Small intestine (tissue), 7 donors: ENCODE measurements around the gene EGFLAM. TPM values are rescaled to one million over a fixed set of nuclear protein-coding genes. Genes with fewer than 3 reads are reported as not detected.

ENCODE experiments used
- DNase-seq, 2 donors: peaks; one replicate each; pipeline versions ENCODE4 v3.0.0 to v3.0.0-alpha.2; 2013
- FAIRE-seq: peaks from 2 replicates; lab custom pipeline; 2012; peaks lifted over from hg19 to GRCh38; lab: Jason Lieb, UNC
- H3K27ac ChIP-seq, 3 donors: one replicate each; pipeline ENCODE4 v1.5.1; 2013; ENCODE audit warnings: low read length in 2 of 3, mild to moderate bottlenecking in 2 of 3, control low read depth in 1 of 3, inconsistent platforms in 1 of 3, low read depth in 1 of 3, moderate library complexity in 1 of 3
- H3K27me3 ChIP-seq, 3 donors: one replicate each; pipeline ENCODE4 v1.6.1; 2013; ENCODE audit warnings: low read length in 3 of 3, inconsistent platforms in 1 of 3; ENCODE audit not compliant: control insufficient read depth in 3 of 3, insufficient read depth in 3 of 3
- H3K36me3 ChIP-seq, 3 donors: one replicate each; pipeline ENCODE4 v1.6.1; 2013; ENCODE audit warnings: low read length in 3 of 3, inconsistent platforms in 1 of 3, low read depth in 1 of 3, mild to moderate bottlenecking in 1 of 3, moderate library complexity in 1 of 3; ENCODE audit not compliant: control insufficient read depth in 3 of 3, insufficient read depth in 2 of 3
- H3K4me1 ChIP-seq, 3 donors: one replicate each; pipeline ENCODE4 v1.6.1; 2013; ENCODE audit warnings: low read length in 2 of 3, inconsistent platforms in 1 of 3, low read depth in 1 of 3, mild to moderate bottlenecking in 1 of 3, moderate library complexity in 1 of 3; ENCODE audit not compliant: control insufficient read depth in 3 of 3, insufficient read depth in 2 of 3
- H3K4me3 ChIP-seq, 3 donors: one replicate each; pipeline ENCODE4 v1.5.1; 2013; ENCODE audit warnings: low read length in 3 of 3, control low read depth in 1 of 3, inconsistent platforms in 1 of 3, low read depth in 1 of 3, mild to moderate bottlenecking in 1 of 3, moderate library complexity in 1 of 3
- H3K9me3 ChIP-seq, 2 donors: one replicate each; pipeline ENCODE4 v1.6.1; 2013; ENCODE audit warnings: low read depth in 1 of 2, low read length in 1 of 2; ENCODE audit not compliant: control insufficient read depth in 2 of 2, insufficient read depth in 1 of 2
- WGBS, 3 donors: extraction: QIAGEN DNeasy Blood & Tissue Kit; methylation state at CpG; one replicate each; pipeline ENCODE4 v1.1.7; 2013; 5-methylcytosine and 5-hydroxymethylcytosine counted together
- polyA plus RNA-seq, 4 donors: library from polyadenylated mRNA; stranded (reverse) in 3 of 4; unstranded in 1 of 4; fragments of 200-250 nt in 3 of 4; fragments of 120-200 nt in 1 of 4; gene quantifications; one replicate each; pipeline versions ENCODE4 v1.2.1 to v1.2.3, GENCODE V29; 2013
- donor health status: healthy with polysubstance abuse.
- donor health status: control.
- donor health status: control.
- donor health status: Bipolar disorder and iron deficiency.
- donor health status: healthy.

Gene EGFLAM
- polyA plus RNA-seq, 4 donors = 0.54 to 1.9 (median 1.7) TPM; not detected in 1

GRCh38 chr5:38387161-38387560 lies 128.8 kb downstream of the EGFLAM start:
- 54 to 65% (median 56%) methylated on average over 2 of the region's 2 CpGs for WGBS, 3 donors
- no peak for FAIRE-seq

GRCh38 chr5:38393636-38394035 lies 135.3 kb downstream of the EGFLAM start:
- FAIRE-seq (no peak), DNase-seq (no peak)
- 93% methylated on average over 15 of the region's 15 CpGs for WGBS, 3 donors
- no peak overlapping the region for H3K4me3 ChIP-seq
- H3K36me3 ChIP-seq = no peaks in the 10 kb centered on the region
- H3K27ac ChIP-seq = no peak overlapping the region
- no peaks in the 10 kb centered on the region for H3K4me1 ChIP-seq
- no peaks in the 10 kb centered on the region for H3K27me3 ChIP-seq
- H3K9me3 ChIP-seq = no peaks in the 10 kb centered on the region

More at GRCh38 chr5:38387161-38387560, 128.8 kb downstream of the EGFLAM start:
- Histone ChIP-seq H3K27me3 (no peaks in the 10 kb centered on the region), H3K9me3 (no peaks in the 10 kb centered on the region), H3K36me3 (no peaks in the 10 kb centered on the region), H3K4me3 (no peak overlapping the region), H3K4me1 (no peaks in the 10 kb centered on the region), H3K27ac (no peak overlapping the region)
- no peak for DNase-seq

GRCh38 chr5:38396766-38397165 lies 138.4 kb downstream of the EGFLAM start:
- no peak for FAIRE-seq
- Histone ChIP-seq H3K36me3 (no peaks in the 10 kb centered on the region), H3K4me1 (no peaks in the 10 kb centered on the region), H3K4me3 (no peak overlapping the region), H3K27ac (no peak overlapping the region), H3K9me3 (no peaks in the 10 kb centered on the region), H3K27me3 (no peaks in the 10 kb centered on the region)
- no peak for DNase-seq
- WGBS, 3 donors = 24 to 47% (median 34%) methylated on average over 6 of the region's 6 CpGs

- DNase-seq = no peak
- no peaks in the 10 kb centered on the region for H3K4me1 ChIP-seq
- H3K36me3 ChIP-seq = no peaks in the 10 kb centered on the region
- FAIRE-seq = no peak
- H3K27ac ChIP-seq = no peak overlapping the region
- H3K9me3 ChIP-seq = no peaks in the 10 kb centered on the region
- peaks cover 0 to 5% (median 0%) of the 10 kb centered on the region in 3 donors for H3K27me3 ChIP-seq
- 44 to 55% (median 54%) methylated on average over 2 of the region's 2 CpGs for WGBS, 3 donors
- no peak overlapping the region for H3K4me3 ChIP-seq
Measured at GRCh38 chr5:38400365-38400764, 142.0 kb downstream of the EGFLAM start.

GRCh38 chr5:38401145-38401544 lies 142.8 kb downstream of the EGFLAM start:
- H3K4me3 ChIP-seq = no peak overlapping the region
- no peaks in the 10 kb centered on the region for H3K9me3 ChIP-seq
- no peak for DNase-seq
- H3K4me1 ChIP-seq = no peaks in the 10 kb centered on the region
- H3K27ac ChIP-seq = no peak overlapping the region
- FAIRE-seq = no peak
- H3K27me3 ChIP-seq = peaks cover 0 to 5% (median 0%) of the 10 kb centered on the region in 3 donors
- H3K36me3 ChIP-seq = no peaks in the 10 kb centered on the region
- WGBS, 3 donors = 17 to 67% (median 22%) methylated on average over 1 of the region's 1 CpG

GRCh38 chr5:38403406-38403805 lies 145.0 kb downstream of the EGFLAM start:
- Histone ChIP-seq H3K27me3 (peaks cover 0 to 5% (median 0%) of the 10 kb centered on the region in 3 donors), H3K36me3 (no peaks in the 10 kb centered on the region), H3K9me3 (no peaks in the 10 kb centered on the region), H3K27ac (no peak overlapping the region), H3K4me1 (no peaks in the 10 kb centered on the region), H3K4me3 (no peak overlapping the region)
- no peak for DNase-seq
- no peak for FAIRE-seq
- 64 to 68% (median 68%) methylated on average over 5 of the region's 5 CpGs for whole genome bisulfite sequencing, 3 donors

GRCh38 chr5:38403877-38404635 lies 145.7 kb downstream of the EGFLAM start:
- Histone ChIP-seq H3K4me1 (no peaks in the 10 kb centered on the region), H3K4me3 (no peak overlapping the region), H3K27me3 (peaks cover 0 to 5% (median 0%) of the 10 kb centered on the region in 3 donors), H3K36me3 (no peaks in the 10 kb centered on the region), H3K9me3 (no peaks in the 10 kb centered on the region), H3K27ac (no peak overlapping the region)
- FAIRE-seq (no peak), DNase-seq (no peak)
- 75 to 76% (median 75%) methylated on average over 6 of the region's 6 CpGs for WGBS, 3 donors

- WGBS, 3 donors = 36 to 52% (median 39%) methylated on average over 4 of the region's 4 CpGs
- Histone ChIP-seq H3K27ac (no peak overlapping the region), H3K4me1 (no peaks in the 10 kb centered on the region), H3K27me3 (peaks cover 0 to 8% (median 0%) of the 10 kb centered on the region in 3 donors), H3K9me3 (no peaks in the 10 kb centered on the region), H3K4me3 (no peak overlapping the region), H3K36me3 (no peaks in the 10 kb centered on the region)
- no peak for FAIRE-seq
- DNase-seq = no peak
Measured at GRCh38 chr5:38404667-38405276, 146.4 kb downstream of the EGFLAM start.
